Activated CD4-positive, alpha-beta T cell treated with anti-CD3 and anti-CD28 coated beads, Interleukin-2, Interleukin-4, amounts not matched to agents 100 ng/mL and 50 ng/mL, durations not matched to agents 16 hours and 8 hours (primary cell): ENCODE data around the gene CLIC1.

Source experiments
- DNase-seq: peaks from one replicate; pipeline ENCODE4 v3.0.0-alpha.2; 2020; ENCODE audit warnings: low spot score

Gene CLIC1

DNA sequence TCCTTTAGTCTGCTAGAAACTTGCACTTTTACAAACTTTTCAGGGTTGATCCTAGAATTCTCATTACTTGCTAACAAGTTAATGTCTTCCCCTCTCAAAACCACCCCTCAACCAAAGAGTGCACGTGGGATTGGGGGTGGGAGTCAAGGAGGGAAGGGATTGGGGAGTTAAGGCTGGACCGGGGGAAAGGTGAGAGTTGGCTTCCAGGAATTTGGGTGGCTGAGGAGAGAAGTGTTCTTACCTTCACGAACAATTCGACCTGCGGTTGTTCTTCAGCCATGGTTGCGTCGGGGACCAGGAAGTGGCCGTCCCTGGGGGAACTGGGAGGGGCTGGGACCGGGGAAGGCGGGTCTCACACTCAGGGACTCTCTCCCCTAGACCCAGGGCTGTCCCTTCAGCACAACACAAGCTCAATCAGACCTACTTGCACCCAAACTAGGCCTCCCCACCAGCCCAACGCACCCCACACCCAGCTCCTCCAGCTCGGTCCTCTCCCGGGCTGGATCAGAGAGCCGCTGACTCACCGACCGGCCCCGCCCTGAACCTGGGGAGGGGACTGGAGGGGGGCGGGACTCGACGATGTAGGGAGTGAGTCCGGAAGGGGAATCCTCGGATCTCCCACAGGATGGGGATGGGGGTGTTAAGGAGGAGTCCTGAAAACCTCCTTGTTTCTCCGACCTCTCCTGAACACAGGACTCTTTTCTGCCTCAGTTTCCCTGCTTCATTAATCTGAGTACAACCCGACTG, at the start of gene CLIC1:
CLIC1 (minus strand) TSS at position 510 of the 747 bp plus-strand sequence; CDS start at position 280, 230 bp downstream.
- DNase-seq: peak; percentile 86

DNA sequence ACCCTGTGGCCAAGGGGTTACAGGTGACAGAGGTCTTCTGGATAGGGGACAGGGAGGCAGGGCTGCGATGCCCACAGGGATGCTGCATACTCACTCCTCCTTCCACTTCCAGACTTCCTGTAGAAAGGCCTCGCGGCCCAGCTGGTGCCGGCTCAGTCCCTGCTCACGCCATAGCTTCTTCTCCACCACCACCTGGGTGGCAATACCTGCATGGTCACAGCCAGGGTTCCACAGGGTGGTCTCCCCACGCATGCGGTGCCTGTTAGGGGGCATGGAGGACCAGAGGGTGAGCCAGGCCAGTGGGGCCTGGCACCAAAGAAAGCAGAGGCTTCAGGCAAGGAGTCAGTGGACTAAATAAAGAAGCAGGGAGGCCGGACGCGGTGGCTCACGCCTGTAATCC, 49.1 kb upstream of the CLIC1 start:
- DNase-seq: no peak

DNA sequence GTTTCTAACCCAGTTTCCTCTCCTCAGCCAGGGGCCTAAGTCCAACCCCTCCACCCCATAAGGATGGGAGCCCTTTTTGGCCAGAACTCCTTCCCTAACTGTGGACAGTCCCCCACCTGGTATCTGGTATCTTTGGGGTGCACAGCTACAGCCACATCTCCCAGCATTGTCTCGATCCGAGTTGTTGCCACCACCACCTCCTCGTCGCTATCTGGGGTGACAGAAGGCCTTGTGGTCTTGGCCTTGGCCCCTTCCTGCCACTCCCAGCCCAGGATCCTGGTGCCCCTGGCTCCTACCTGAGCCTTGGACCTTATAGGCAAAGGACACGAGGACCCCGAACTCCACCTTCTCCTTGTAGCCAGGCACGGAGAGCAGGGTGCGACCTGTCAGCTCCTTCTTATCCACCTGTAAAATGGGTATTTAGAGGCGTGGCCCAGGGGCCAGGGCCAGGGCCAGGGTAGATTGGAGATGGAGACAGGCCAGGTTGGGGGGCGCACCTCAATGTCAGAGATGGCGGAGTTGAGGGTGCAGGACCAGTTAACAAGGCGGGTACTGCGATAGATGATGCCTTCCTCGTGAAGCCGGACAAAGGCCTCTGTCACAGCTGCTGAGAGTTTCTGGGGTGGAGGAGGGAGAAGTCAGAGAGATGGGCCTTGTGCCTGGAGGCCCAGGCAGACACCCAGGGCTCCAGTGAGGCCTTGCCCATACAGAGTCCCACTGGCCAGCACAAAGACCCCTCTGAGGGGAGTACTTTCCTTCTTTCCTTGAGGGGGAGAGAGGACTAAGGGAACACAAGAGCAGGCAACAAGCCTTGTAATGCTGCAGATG, 48.0 kb upstream of the CLIC1 start:
- DNase-seq: no peak

DNA sequence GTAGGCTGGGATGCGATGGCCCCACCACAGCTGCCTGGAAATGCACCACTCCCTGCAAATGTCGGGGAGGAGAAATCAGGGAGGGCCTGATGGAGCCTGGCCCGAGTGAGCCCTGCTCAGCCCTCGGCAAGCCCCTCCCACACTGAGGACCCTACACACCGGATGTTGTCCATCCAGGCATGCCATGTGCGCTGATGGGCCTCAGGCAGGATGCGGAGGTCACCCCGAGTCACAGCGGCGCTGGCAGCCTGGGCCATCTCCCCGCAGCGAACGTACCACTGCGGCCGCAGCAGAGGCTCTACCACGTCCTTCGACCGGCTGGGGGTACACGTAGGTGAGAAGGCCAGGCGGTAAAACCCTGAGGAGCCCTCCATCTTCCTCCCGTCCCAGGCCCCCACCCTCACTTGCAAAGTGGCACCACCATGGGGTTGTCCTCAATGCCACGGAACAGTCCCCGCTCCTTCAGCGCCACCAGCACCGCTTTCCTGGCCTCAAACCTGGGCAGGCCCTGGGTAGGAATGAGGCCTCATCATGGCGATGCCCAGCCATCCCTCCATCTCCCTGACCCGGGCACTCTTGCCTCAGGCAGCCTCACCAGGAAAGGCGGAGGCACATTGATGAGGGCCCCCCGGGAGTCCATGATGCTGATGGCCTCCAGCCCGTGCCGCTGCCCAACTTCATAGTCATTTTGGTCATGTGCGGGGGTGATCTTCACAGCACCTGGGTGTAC, 46.0 kb upstream of the CLIC1 start:
- no peak for DNase-seq

DNA sequence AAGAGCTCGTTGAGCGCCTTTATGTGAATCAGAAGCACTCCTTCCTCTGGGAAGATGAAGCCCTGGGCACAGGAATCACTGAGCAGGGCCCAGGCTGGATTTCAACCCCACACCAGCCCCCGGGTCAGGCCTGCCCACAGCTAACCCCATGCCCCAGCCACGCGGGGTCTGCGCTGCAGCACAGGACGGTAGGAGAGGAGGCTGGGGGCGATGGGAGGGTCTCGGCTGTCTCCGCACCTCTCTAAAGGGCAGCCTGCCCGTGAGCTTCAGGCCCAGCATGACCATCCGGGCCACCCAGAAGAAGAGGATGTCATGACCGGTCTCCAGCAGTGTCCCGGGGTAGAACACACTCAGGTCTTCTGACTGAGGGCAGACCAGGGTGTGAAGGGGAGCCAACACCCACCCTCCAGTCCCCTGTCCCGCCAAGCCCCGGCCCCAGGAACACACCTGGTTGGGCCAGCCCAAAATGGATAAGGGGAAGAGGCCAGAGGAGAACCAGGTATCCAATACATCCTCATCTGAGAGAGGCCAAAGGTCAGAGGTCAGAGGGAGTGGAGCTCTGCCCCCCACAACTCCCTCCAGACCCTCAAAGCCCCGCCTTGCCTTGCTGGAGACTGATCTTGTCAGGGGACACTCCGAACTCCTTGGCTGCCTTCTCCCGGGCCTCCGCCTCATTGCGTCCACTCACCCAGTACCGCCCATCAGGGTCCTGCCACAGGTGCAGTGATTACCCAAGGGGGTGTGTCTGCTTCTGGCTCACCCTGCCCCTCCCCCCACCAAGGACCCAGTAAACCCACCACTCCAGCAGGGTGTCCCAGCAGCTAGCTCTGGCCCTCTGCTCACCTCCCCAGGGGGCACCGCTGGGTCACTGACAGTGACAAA, 45.2 kb upstream of the CLIC1 start:
- DNase-seq: no peak

DNA sequence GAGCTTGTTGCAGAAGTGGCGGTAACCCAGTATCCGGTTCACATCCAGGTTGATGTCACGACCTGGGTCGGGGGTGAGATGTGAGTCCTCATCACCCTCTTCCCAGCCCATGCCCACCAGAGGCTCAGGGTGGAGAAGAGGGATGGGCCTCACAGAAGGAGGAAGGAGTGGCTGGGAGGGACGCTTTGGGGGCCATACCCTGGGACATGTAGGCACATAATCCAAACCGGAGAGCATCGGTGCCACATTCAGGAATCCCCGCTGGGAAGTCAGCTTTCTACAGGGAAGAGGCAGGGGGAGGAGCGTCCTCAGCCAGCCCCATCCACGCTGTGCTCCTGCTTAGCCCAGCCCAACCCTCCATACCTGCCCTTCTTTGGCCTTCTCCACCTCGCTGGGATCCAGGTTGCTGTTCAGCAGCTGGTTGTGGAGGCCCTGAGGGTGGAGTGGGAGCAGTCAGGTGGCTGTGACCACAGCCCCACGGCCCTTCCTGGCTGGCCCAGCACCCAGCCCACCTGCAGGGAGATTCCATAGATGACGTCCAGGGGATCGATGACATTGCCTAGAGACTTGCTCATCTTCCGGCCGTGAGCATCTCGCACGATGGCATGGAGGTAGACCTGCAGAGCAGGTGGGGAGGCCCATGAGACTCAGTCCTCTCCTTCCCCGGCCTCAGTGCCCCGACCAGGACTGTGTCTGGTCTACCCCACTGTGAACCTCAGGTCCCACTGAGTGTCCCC, 44.3 kb upstream of the CLIC1 start:
- no peak for DNase-seq

DNA sequence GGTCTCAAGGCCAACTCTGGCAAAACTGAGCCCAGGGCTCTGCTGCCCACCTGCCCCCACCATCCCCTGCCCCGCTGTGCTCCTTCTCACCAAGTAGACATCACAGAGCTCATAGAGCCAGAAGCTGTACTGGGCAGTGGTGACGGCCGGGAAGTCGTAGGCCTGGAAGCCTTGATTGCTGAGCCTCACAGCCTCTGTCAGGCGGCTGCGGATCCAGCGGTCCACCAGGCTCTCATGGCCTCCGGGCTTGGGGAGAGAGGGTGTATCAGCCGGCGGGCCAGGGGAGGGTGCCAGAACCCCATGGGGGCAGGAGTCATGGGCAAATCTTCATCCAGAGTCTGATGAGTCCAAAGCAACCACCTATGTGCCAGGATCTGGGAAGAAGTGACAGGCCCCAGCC, 43.6 kb upstream of the CLIC1 start:
- DNase-seq: no peak

DNA sequence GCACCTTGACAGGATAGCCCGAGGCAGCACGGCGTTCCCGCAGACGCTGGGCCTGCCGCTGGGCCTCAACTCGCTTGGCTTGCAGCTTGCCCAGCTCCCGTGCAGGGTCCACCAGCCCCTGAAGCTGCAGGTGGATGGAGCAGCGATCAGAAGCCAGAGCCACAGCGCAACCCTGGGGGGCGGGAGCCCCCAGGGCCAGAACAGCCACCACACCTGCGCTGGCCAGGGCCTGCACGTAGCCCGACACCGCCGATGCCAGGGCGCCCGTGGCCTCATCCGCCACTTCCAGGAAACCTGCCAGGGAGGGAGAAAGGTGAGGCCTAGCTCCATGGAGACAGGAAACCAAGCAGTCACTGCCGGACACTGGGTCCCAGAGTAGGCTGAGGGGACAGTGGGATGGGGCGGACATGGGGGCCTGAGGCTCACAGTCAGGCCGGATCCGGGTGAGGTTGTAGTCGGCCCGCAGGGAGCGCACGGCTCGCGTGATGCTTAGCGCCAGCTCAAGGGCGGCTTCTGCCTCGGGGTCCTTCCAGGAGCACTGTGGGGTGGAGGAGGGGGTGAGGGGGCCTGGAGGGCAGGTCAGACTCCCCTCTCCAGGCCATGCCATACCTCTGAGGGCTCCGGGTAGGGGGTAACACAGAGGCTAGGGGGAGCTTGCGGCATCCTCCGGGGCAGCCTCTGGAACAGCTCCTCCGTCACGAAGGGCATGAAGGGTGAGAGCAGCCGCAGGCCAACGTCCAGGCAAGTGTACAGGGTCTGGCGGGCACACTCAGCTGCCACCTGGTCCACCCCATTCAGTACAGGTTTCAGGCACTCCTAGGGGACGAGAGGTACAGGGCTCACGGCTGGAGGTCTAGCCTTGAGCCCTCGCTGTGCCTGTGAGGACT, 42.9 kb upstream of the CLIC1 start:
- no peak for DNase-seq

DNA sequence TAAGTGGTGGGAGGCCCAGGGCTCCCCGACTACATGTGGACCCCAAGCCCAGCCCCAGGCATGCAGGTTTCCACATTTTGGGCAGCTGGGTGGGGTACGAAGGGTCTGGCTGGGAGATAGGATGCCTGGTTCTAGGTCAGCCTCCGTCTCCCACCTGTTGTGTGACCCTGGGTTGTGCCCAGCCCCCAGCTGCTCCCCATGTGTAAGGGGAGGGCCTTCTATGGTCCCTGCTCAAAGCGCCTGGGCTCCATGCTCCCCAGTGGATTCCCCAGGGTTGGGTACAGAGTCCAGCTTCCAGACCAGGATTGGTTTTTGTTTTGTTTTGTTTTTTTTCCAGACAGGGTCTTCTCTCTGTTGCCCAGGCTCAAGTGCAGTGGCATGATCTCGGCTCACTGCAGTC, 41.9 kb upstream of the CLIC1 start:
- no peak for DNase-seq

DNA sequence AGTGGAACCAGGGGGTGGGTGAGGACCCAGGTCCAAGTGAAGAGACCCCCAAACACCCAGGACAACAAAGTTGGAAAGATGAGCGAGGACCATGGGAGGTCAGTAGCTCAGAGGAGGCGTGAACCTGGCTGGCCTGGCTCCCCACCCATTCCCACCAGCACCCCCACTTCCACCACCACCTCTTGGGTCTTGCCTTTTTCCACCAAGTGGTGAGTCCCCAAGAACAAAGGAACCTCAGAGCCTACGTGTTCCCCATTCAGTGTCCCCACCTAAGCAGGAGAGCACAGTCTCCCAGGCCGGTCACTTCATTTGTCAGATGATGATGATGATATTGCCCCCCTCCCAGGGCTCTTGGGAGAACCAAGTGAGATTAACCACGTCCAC, 41.3 kb upstream of the CLIC1 start:
- no peak for DNase-seq

DNA sequence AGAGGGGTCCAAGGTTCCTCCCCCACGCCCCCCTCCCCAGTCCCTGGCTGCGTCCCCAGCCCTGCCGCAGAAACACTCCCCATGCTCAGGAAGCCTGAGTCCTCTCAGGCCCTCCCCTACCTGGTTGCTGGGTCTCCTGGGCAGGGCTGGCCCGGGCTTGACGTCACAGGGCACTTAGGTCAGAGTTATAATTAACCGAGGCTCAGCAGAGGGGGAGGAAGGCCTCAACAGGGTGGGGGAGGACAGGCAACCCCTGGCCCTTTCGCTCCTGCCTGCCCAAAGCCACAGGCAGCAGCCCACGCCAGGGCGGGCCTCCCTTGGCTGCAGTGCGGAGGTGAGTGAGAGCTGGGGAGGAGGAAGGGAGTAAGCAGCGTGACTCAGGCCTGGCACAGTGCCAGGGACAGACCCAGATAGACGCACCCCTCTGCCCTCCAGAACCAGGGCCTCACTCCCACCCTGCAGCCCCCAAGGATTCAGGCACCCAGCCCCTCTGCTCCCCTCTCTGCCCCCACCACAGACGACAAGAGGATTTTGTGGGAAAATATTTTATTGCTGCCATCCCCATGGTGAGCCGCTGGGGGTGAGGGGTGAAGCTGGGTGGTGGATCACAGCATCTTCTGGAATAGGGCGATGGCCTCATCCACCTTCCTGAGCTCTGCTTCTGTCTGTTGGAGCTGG, 40.8 kb upstream of the CLIC1 start, which contains the start of gene VWA7:
VWA7 (minus strand) TSS at position 340 of the 678 bp plus-strand sequence. CDS start 549 bp downstream, outside the sequence.
- DNase-seq: peak; percentile 69

DNA sequence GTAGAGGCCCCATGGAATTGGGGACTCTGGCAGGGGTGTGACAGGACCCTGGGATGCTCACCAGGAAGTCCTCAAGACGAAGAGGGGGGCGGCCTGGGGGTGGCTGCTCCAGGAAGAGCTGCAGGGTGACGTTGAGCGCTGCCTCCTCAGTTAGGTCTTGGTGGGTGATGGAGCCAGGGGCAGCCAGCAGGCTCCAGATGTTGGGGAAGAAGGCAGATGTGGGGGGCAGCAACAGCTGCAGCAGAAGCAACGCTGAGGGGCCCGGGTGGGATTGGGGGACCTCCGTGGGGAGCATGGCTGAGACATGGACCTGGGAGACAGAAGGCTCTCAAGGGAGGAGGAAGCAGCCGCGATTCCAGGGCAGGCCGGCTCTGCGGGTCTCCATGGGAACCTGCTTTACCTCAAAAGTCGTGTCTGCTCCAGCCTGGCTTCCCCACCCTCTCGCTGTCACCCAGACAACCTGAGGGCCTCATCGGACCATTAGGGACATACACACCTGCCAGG, 40.2 kb upstream of the CLIC1 start:
- DNase-seq: peak; percentile 11

DNA sequence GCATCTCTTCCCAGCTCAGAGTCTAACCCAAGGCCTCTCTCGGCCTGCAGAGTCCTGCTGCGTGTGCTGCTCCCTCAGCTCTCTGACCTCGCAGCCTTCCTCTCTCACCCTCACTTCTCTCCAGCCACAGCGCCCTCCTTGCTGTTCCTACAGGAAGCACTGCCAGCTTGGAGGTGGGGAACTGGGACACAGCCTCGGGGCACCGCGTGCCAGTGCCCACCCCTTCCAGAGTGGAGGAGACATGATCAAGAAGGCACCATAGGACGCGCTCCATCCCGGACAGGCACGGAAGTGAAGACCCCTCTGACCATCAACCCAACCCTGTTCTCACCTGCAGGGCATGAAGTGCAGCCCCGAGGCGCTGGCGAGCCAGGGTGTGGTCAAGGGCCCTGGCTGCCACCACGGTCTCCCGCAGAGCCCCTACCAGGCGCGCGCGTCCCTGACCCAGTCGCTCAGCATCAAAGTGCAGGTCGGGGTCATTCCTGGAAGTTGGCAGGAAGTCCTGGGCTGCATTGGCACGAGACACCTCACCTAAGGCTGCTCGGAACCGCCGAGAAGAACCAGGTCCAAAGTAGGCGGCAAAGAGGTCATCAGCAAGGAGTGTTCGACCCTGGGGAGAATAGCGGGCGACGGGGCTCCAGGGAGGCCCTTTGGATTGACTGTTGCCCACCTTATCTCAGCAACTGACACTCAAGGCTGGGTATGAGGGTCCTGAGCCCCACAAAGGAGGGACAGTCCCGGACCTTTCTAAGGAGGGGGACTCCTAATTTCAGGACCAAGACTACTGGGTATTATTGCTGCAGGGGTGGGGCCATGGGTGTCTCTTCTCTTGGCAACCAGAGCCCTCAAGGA, 39.5 kb upstream of the CLIC1 start:
- DNase-seq: no peak

DNA sequence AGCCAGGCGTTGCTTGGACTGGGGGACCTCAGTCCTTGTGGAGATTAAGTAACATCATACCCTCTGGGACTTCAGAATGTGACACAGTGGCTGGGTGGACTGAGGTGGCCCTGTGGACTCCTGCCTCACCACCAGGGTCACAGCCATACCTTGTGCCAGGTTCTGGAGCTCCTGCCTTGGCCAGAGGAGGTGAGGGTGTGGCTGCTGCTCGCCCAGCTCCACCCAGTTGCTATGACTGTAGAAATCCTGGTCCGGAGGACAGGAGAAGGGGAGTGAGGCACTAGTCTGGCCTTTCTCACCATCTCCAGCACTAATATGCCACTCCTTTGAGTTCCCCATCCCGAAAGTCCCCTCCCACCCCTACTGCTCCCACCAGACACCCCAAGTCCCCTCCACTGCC, 38.9 kb upstream of the CLIC1 start:
- DNase-seq: no peak

DNA sequence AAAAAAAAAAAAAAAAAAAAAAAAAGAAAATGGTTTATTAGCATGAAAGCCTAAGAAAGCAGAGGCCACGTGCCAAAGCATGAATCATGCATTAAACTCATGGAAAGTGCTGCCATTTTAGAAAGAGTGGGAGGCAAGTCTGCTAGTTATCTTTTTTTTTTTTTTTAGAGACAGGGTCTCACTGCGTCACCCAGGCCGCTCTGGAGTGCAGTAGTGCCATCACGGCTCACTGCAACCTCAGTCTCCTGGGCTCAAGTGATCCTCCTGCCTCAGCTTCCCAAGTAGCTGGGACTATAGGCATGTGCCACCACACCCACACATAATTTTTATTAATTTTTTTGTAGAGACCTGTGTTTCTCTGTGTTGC, 35.6 kb upstream of the CLIC1 start:
- no peak for DNase-seq

DNA sequence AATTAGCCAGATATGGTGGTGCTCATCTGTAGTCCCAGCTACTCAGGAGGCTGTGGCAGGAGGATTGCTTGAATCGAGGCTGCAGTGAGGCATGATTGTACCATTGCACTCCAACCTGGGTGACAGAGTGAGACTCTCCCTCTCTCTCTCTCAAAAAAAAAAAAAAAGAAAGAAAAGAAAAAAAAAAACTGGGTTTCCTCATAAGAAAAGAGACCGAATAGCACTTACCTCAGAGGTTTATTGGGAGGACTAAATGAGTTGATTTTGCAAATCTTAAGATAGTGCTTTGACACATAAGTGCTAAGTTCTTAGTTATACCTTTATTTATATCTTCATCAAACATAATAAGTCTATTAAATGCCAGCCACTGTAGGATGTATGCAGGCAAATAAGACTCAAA, 34.5 kb upstream of the CLIC1 start:
- DNase-seq: no peak

DNA sequence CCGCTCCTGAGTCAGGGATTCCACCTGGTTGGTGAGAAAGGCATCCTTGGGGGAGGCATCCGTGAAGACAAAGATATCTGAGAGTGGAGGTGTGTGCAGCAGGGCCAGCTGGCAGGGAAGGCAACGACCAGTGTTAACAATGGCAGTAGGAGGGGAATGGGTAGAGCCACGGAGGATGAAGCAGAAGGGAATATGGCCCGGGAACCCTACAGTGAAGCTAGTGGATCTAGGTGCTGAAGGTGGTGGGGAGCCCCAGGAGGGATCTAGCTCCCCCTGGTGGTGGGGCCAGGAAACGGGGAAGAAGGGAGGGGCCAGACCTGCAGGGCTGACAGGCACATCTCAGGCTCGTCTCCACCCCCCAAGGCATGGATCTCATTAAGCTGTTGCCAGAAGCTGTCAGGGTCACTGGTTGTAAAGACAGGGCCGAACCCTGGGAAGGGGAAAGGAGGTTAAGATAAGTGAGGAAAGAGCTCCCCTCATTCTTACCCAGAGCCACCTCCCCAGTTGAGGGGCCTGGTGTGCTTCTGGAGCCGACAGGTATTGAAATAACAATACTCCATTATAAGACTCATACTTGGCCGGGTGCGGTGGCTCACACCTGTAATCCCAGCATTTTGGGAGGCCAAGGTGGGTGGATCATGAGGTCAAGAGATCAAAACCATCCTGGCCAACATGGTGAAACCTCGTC, 33.5 kb upstream of the CLIC1 start:
- peak; percentile 89 for DNase-seq
